Measurements from ENCODE around the gene PRKD1.

PRKD1 gene

DNA sequence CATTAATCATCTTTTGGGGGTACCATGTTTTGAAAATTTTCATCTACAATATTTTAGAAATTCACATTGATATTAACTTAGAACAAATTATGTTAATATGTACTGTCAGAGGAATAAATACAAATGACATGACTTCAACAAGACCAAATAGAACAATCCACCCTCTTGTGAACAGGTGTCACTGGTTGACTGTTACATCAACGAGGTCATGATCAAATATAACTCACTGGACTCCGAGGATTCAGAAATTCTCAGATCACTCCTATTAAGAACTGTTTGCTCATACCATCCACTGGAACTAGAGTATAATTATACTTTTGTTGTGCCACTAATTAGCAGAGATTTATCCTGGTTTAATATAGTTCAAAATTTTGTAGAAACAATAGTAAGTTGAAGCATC lies 318.8 kb downstream of the PRKD1 start:
- no peak for DNase-seq (ENCODE audit: low read depth in 2 of 2)

DNA sequence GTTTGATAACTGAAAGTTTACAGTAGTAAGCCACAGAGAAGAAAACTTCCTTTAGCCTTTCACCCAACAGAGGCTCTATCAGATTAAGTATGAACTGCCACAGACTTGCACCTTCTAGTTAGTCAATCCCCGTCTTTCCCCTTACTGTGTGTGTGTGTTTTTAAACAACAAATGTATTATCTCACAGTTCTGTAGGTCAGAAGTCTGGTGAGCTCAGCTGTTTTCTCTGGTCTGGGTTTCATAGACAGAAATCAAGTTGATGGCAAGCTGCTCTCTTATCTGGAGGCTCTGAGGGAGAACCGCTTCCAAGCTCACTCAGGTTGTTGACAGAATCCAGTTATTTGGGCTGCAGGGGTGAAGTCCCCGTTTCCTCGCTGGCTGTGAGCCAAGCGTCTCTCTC lies 320.5 kb downstream of the PRKD1 start:
- no peak for DNase-seq (ENCODE audit: low read depth in 2 of 2)

DNA sequence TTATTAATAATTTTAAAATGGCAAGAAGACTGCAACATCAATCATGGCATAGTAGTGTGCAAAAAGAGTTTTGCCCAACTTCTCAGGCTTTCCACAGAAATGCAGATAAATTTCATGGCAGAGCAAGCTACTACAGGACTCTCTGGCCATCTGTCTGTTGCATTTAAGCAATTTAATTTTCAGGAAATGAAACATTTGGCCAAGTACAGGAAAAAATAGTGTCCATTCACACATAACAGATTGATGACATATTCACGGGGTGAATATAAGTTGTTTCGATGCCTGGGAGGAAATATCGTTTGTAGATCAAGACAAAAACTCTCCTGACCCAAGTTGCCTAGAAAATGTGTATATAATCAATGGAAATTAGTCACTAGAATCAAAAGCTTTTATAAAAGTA lies 324.0 kb downstream of the PRKD1 start:
- DNase-seq (ENCODE audit: low read depth in 2 of 2) = no peak

DNA sequence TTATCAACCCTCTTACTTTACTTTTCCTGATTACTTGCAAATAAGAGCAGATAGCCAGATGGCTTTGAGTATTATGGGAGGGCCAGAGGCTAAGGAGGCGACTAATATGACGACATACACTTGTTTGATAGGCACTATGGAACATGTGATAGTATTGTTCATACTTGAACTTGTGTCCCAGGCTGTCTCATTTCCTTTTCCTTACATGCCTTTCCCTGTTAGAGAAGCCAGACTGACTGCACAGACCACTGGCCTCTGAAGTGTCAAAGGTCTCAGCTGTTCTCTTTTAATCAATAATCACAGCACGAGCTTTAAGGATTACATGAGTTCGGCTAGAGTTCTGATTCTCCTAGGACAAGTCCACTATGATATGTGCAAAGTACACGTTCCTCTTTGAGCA lies 326.0 kb downstream of the PRKD1 start:
- DNase-seq (ENCODE audit: low read depth in 2 of 2) = no peak

DNA sequence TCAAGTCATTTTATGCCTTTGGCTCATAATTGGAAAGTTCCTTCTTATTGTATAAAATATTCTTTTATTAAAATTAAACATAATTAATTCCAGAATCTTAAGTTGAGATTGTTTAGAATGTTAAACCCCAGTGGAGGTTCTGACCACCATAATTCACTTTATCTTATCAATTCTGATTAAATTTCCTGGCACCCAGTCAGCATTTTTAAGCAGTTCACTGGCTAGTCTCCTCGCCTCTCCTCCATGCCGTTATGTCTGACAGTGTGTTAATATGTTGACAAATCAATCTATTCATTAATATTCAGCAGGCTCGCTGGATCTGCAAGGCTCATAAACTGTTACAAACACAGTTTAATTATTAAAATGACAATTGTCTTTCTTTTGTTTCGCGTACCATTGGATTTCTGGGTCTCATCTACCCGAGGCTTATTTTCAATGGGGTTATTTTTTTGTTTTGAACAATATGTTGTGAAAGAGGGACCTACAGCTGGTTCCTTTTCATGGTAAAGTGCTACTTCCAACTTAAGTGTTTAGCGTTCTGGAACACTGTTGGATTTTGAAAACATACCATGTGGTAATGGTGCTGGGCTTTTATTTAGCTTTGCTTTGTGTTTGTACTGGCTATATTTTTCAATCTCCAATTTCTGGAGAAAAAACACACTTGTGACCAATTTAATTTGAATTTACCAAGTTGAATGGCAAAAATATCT lies 339.7 kb downstream of the PRKD1 start:
- DNase-seq (ENCODE audit: low read depth in 2 of 2) = no peak

DNA sequence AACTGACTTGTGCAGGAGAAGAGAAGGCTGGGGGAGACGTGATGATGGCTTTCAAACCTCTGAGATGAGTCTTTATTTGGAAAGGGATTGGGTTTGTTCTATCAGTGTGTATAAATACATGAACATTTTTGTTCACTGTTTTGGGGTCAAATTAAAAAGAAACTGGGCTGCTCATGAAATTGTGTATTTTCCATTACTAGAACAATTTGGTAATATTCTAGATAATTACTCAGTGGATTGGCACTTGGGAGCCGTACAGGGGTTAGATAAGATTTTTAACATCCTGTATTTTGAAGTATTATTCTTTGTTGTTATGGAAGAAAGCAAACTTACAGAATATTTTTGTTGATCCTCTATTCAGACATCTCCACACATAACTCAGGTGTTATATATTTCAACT lies 340.6 kb downstream of the PRKD1 start:
- no peak for DNase-seq (ENCODE audit: low read depth in 2 of 2)

DNA sequence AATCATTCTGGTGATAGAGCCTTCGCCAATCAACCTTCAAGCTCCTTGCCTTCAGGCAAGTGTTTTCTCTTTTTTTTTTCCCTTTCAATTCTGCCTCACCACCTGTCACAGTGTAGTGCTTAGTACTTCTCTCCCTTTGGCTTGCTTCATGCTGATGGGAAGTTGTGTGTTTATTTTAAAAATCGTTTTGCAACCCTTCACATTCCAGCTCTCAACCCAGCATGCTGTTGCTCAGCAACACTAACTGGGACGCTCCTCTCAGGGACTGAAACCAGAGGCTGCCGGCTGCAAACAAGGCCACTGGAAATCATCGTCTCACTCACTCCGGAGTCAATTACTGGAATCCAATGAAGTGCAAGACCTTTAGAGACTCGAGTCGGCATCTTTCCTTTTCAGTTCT lies 342.7 kb downstream of the PRKD1 start:
- DNase-seq (ENCODE audit: low read depth in 2 of 2) = no peak

DNA sequence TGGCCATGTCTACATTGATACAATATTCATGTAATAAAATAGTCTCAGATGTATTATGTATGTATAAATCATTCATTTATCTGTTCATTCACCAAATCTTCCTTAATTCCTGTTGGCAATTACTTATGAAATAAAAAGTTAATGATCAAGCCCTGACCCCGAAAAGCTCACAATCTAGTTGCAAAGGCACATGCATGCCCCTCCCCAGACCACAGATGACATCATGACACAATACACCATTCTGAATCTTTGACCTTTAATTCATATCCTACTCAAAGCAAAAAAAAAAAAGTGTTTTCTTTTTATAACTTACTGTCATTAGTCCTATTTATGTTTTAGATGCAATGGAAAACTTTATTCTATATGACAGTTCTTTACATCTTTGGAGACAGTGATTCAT lies 346.9 kb downstream of the PRKD1 start:
- no peak for DNase-seq (ENCODE audit: low read depth in 2 of 2)

DNA sequence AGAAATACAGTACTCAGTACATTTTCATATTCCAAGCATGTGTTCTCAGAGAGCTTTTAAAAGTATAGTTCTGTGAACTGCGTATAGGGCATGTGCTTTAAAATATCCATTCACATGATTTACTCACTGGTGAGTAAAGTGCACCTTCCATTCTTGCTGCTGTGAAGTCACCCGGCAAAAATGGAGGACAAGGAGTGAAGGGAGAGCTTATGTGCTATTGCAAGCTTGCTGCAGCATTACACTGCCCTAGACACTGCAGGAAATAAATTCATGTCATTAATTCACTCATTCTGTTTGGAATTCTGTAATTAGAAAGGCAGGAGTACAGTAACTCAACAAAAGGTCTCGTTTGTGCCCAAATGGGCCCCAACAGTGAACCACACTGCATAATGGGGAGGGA lies 347.8 kb downstream of the PRKD1 start:
- DNase-seq (ENCODE audit: low read depth in 2 of 2) = no peak

DNA sequence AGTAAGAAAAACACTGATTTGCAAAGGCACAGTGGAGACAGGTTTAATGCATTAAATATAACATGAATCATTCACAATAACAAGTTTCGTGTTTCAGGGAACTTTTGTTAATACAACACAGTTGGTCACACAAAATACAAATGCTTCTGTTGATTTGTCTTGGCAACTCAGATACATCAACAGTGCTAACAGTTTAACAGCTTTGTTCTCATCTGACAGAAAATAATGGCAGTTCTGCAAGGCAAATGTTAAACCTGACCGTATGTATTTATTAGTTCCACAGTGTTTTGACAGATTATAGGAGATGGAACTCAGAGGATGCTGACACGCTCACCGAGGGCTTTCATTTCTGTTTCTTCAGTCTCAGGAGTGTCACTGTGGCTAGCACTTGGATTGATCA lies 350.7 kb downstream of the PRKD1 start:
- no peak for DNase-seq (ENCODE audit: low read depth in 2 of 2)

DNA sequence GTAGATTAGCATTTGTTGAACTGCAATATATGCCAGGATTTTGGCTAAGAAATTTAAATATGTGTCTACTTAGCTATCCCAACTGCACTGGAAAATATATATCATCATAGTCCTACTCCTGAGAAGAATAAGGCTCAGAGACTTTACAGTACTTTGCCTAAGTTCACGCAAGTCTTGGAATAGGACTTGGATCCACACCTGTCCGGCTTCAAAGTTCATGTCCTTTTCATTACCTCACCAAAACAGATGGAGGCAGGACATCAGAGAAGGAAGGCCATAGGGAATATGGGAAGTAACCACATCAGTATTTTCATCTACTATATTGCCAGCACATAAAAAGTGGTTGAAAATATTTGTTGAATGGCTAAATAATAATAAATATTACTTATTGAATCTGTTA lies 358.5 kb downstream of the PRKD1 start:
- DNase-seq (ENCODE audit: low read depth in 2 of 2) = no peak

DNA sequence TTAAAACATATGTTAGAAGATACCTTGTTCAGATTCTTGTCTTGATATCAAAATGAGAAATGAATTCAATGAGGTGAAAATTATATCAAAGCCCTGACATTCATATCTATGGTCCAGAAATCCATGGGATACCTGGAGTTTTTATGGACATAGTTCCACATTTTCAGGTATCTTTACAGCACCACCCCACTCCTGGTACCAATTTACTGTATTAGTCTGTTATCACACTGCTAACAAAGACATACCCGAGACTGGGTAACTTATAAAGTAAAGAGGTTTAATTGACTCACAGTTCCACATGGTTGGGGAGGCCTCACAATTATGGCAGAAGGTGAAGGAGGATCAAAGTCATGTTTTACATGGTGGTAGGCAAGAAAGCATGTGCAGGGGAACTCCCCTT lies 361.5 kb downstream of the PRKD1 start:
- no peak for DNase-seq (ENCODE audit: low read depth in 2 of 2)

DNA sequence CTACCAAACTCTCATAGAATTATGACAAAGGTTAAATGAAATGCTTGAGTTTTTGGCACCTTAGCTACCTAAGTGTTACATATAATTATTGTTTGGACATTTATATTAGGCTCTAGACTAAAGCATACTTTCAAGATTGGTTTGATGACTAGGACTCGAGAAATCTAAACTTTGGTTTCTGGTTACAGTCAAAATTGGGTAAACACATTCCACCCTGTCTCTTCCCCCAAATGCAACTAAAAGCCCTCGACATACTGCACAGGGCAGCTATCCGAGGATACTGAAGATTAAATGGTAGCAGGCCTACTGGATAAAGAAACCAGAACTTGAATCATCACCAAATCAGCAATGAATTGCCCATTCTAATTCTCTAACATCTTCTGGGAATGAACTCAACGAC lies 369.1 kb downstream of the PRKD1 start:
- no peak for DNase-seq (ENCODE audit: low read depth in 2 of 2)

DNA sequence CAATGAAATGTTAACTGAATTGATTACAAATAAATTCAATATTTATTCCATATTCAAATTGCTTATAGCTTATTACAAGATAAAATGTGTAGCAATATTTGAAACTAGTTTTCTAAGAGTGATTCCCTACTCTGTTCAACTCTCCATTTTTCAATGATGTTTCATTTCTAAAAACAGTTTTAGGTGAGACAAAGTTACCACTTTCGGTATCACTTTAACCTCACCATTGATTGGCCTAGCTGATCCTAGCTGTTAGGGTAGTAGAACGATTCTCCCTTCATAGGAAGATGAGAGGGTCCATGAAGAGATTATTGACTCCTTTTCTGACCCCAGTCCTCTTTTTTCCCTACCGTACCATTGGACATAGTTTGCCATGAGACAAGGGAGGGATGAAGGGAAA lies 373.3 kb downstream of the PRKD1 start:
- DNase-seq (ENCODE audit: low read depth in 2 of 2) = no peak

DNA sequence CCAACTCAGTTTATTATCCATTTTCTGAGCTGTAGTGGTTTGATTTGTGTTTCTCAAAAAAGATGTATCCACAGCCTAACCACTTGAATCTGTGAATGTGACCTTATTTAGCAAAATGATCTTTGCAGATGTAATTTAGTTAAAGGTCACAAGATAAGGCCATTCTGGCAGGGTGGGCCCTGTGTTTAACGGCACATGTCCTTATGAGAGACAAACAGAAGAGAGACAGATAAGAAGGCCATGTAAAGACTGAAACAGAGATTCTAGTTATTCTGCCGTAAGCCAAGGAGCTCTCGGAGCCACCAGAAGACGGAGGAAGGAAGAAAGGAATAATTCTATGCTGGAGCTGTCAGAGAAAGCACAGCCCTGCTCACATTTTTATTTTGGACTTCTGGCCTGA lies 374.2 kb downstream of the PRKD1 start:
- no peak for DNase-seq (ENCODE audit: low read depth in 2 of 2)

DNA sequence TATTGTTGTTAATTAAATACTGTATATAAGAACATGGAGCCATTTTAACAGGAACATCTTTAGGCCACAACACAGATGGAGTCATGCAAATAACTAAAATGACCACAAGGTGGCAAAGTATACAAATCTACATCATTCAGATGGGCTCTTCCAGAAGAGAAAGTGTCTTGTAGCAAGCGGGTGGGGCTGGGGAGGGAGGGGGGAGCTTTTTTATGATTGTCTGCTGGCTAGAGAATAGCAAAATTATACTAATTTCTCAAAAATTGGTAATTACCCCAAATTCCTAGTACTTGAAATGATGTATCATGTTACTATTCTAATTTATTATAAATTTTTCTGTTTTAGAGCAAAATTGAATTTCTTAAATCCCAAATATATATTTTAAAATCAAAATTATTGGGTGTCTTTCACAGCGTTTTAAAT lies 378.7 kb downstream of the PRKD1 start:
- no peak for DNase-seq (ENCODE audit: low read depth in 2 of 2)

DNA sequence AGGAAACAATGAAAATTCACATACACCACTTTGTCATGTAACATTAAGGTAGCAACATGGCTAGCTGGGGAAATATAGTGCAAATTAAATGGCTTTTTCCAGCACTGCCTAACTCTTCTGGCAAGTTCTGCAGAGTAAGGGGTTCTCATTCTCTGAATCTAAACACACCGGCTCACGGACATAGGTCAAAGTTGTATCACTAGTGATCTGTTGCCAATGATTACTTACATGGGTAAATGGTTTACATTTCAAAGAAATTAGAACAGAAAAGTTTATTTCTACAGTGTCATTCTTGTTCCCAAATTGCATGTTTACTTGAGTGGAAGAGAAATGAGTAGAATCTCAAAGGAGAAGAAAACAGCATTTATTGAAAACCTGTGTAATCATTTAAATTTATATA lies 381.9 kb downstream of the PRKD1 start:
- no peak for DNase-seq (ENCODE audit: low read depth in 2 of 2)

DNA sequence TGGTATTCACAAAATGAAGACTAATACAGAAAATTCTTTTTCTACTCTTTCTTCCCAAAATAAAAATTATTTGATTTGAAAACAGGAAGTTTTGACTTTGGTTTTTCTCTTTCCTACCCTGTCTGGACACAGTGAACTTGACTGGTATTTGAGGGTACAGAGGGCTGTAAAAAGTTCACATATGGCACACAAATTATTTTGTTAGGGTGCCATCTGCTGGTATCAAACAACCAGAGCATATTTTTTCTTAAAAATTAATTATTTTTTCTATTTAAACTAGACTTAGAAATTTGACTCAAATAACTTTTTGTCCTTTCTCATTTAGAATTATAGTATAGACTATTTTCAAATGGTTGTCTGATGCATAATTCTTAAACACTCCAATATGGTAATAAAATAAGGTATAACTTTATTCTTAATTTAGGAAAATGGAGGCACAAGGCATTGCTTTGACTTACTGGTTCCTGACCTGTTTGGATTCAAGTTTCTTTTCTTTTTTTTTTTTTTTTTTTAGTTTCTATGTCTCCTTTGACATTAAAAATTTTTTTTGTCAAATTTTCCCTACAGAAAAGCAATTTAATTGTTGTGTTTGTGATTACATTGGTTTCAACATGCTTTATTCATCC lies 390.6 kb downstream of the PRKD1 start:
- no peak for DNase-seq (ENCODE audit: low read depth in 2 of 2)

DNA sequence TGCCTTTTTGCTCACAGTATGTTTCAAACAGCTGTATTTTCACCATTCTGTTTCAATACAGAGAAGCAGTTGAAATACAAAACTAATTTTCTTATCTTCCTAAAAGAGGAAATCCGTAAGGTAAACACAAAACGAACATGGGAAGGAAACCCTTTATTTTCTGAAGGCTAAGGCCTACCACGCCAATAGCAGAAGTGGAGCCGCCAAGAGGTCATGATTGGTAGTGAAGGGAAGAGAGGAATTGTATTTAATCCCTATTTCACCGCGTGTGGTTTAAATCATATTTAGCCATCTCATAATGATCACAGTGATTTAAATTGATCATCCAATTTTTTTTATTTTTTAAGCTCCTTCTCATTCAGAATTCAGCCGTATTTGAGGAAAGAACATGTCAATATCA lies 398.2 kb downstream of the PRKD1 start:
- no peak for DNase-seq (ENCODE audit: low read depth in 2 of 2)

DNA sequence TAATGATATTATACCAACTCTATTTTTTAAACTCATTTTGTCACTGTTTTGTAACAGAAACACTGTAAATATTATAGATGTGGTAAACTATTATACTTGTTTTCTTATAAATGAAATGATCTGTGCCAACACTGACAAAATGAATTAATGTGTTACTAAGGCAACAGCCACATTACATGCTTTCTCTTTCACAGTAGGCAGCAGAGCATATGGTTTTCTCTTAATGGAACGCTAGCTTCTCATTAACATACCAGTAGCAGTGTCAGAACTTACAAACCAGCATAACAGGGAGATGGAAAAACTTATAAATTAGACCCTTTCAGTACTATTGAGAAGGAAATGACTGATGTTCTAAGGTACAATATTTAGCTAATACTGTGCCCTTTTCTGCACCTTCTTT lies 398.8 kb downstream of the PRKD1 start:
- no peak for DNase-seq (ENCODE audit: low read depth in 2 of 2)

DNA sequence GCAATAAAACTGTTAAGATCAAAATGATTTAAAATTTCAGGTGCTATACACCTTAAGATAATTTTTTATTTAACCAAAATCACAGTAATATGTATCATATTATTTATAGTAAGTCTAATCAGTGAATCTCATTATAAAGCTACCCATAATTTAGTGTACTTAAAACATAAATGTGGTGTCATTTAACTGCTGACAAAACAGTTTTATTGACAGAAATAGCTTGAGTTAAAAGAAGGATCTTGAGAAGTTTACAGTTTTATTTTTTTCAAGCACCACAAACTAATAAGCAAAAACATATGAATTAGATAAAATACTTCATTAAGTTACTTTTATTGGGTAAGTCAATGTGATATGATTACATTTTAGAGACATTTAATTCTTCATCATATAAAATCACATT lies 400.4 kb downstream of the PRKD1 start:
- no peak for DNase-seq (ENCODE audit: low read depth in 2 of 2)
